HepG2 (cell line): ENCODE results near the gene TFAP2C. TPM values are rescaled to one million over a fixed set of nuclear protein-coding genes. Genes with fewer than 3 reads are reported as not detected.

Source experiments
- ATAC-seq: fragments of 200-7000 bp; cut with Tn5 transposase; 3 replicates; pipeline ENCODE4 v1.9.1; 2020; ENCODE audit warnings: mild to moderate bottlenecking, moderate library complexity
- BruUV-seq: library from RNA; stranded (reverse); fragments of 400-500 nt; replicated peaks from 2 replicates; lab custom pipeline; 2021; lab: Mats Ljungman, UMichigan
- CTCF ChIA-PET: fragments of 300-600 bp; formaldehyde crosslinking; extraction: SDS; loops from one replicate; lab custom pipeline; 2021; ENCODE audit warnings: low total read pairs, inconsistent platforms, low intra/inter-chr PET ratio; lab: Yijun Ruan, JAX
- POLR2A ChIA-PET: fragments of 350-600 bp; sonication (Branson Sonifier 250); formaldehyde crosslinking; loops from one replicate; lab custom pipeline; 2020; ENCODE audit warnings: antibody characterized with exemption, inconsistent platforms; lab: Yijun Ruan, JAX
- DNase-seq: peaks from one replicate; pipeline ENCODE4 v3.0.0-alpha.2; 2015; ENCODE audit warnings: low spot score
- FAIRE-seq: peaks from 3 replicates; lab custom pipeline; 2011; peaks lifted over from hg19 to GRCh38; lab: Jason Lieb, UNC
- H2AFZ ChIP-seq: one replicate; pipeline ENCODE4 v1.6.1; 2011; ENCODE audit warnings: low read length, inconsistent platforms
- H3K27ac ChIP-seq: fragments of 300-600 bp; 3 replicates; pipeline ENCODE4 v1.8.0; 2011; ENCODE audit warnings: mixed run types, mild to moderate bottlenecking, mixed read lengths, low read length, inconsistent platforms; ENCODE audit not compliant: insufficient read depth; ENCODE audit errors: extremely low read length
- H3K27me3 ChIP-seq, 2 experiments: fragments of 200-600 bp in 1 of 2; 2 replicates in 1 of 2; 3 replicates in 1 of 2; pipeline versions ENCODE4 v1.6.0 to v1.8.0; 2011; ENCODE audit warnings: low read length in 2 of 2, mild to moderate bottlenecking in 2 of 2, moderate library complexity in 2 of 2, inconsistent platforms in 1 of 2; ENCODE audit not compliant: insufficient read depth in 2 of 2, control insufficient read depth in 1 of 2
- H3K36me3 ChIP-seq, 2 experiments: fragments of 200-600 bp in 1 of 2; replicated peaks in 1 of 2; 2 replicates in 1 of 2; 3 replicates in 1 of 2; pipeline versions ENCODE4 v1.5.1 to v1.8.0; 2011; ENCODE audit warnings: low read length in 2 of 2, inconsistent platforms in 1 of 2; ENCODE audit not compliant: insufficient read depth in 2 of 2, control insufficient read depth in 1 of 2
- H3K4me1 ChIP-seq: 2 replicates; pipeline ENCODE4 v1.5.1; 2012; ENCODE audit warnings: low read length, inconsistent platforms; ENCODE audit not compliant: insufficient read depth
- H3K4me2 ChIP-seq: 2 replicates; pipeline ENCODE4 v1.6.0; 2011; ENCODE audit warnings: low read depth, low read length, inconsistent platforms
- H3K4me3 ChIP-seq, 3 experiments: fragments of 200-600 bp in 1 of 3; sonication (generic), shearing (Covaris generic) in 1 of 3; replicated peaks in 1 of 3; 2 replicates each; pipeline ENCODE4 v1.5.1; 2011 to 2016; ENCODE audit warnings: low read length in 3 of 3, inconsistent platforms in 2 of 3, low read depth in 2 of 3, mild to moderate bottlenecking in 2 of 3, control low read depth in 1 of 3, mixed read lengths in 1 of 3; ENCODE audit not compliant: insufficient read depth in 1 of 3
- H3K79me2 ChIP-seq: one replicate; pipeline ENCODE4 v1.6.1; 2011; ENCODE audit warnings: low read length, inconsistent platforms; ENCODE audit not compliant: insufficient read depth
- H3K9ac ChIP-seq: 2 replicates; pipeline ENCODE4 v1.6.0; 2011; ENCODE audit warnings: mild to moderate bottlenecking, low read depth, low read length, inconsistent platforms; ENCODE audit not compliant: insufficient read depth
- H3K9me3 ChIP-seq: 2 replicates; pipeline ENCODE4 v1.5.1; 2012; ENCODE audit warnings: mild to moderate bottlenecking, low read length
- H4K20me1 ChIP-seq: 2 replicates; pipeline ENCODE4 v1.6.0; 2011; ENCODE audit warnings: inconsistent platforms, mild to moderate bottlenecking, low read length, moderate library complexity; ENCODE audit not compliant: insufficient read depth
- CEBPB ChIP-seq: IDR thresholded peaks from 2 replicates; pipeline ENCODE4 v1.6.1; 2011; ENCODE audit warnings: low read depth, low read length, improper control_type of control experiment, borderline replicate concordance
- GTF3A ChIP-seq: sonication (generic); formaldehyde crosslinking; conservative IDR thresholded peaks from 2 replicates; pipeline ENCODE4 v1.4.0; 2020; ENCODE audit warnings: mild to moderate bottlenecking, missing genetic modification reagents
- MTA3 ChIP-seq: sonication (generic); formaldehyde crosslinking; IDR thresholded peaks from 2 replicates; pipeline ENCODE4 v1.4.0; 2020; ENCODE audit warnings: missing genetic modification reagents
- MYC ChIP-seq: sonication (generic); formaldehyde crosslinking; IDR thresholded peaks from 2 replicates; pipeline ENCODE4 v1.9.0; 2021; ENCODE audit warnings: missing genetic modification reagents, borderline replicate concordance
- ZNF101 ChIP-seq: sonication (generic); formaldehyde crosslinking; IDR thresholded peaks from 2 replicates; pipeline ENCODE4 v1.4.0; 2020; ENCODE audit warnings: mild to moderate bottlenecking, low read depth, missing genetic modification reagents, borderline replicate concordance
- WGBS: methylation state at CpG from one replicate; pipeline ENCODE4 v1.1.6; 2017; ENCODE audit warnings: low lambda C conversion rate; 5-methylcytosine and 5-hydroxymethylcytosine counted together
- in situ Hi-C: cut with HindIII; loops from 2 replicates; pipeline ENCODE4 v1.10.0; 2017; ENCODE audit warnings: low pct_unique_long_range_greater_than_20kb; ENCODE audit not compliant: extremely low pct_ligation_motif_present
- intact Hi-C: fragments of 100-400 bp; cut with micrococcal nuclease; formaldehyde crosslinking; loops from one replicate; pipeline ENCODE4 v1.10.0; 2022; ENCODE audit not compliant: unreplicated experiment
- polyA plus RNA-seq, 8 experiments: library from polyadenylated mRNA; depleted of rRNA in 3 of 8; stranded (reverse) in 7 of 8; unstranded in 1 of 8; fragments of >200 nt; fragmentation: Illumina TruSeq in 4 of 8; extraction: Trizol in 4 of 8; gene quantifications; 2 replicates each; pipeline versions ENCODE4 v1.2.1 to v1.2.3, GENCODE V29; 2011 to 2016; ENCODE audit warnings: low read depth in 4 of 8, missing spikeins in 1 of 8, mixed read lengths in 1 of 8; ENCODE audit not compliant: insufficient read depth in 1 of 8
- total RNA-seq, 5 experiments: library from RNA; depleted of rRNA; stranded (reverse); fragments of >200 nt; fragmentation: Illumina TruSeq; extraction: Trizol; gene quantifications; 2 replicates each; pipeline ENCODE4 v1.2.3, GENCODE V29; 2016; ENCODE audit warnings: low read depth in 1 of 5
- TF ChIP-seq, protein P1 (sequence below): sonication (generic); formaldehyde crosslinking; IDR thresholded peaks from 2 replicates; pipeline ENCODE4 v1.4.0; 2020; ENCODE audit warnings: missing genetic modification reagents, borderline replicate concordance

Gene TFAP2C
- total and polyA plus RNA-seq, 2 of the 13 experiments (the other 11 are each of a cell fraction or from before 2014, with no cell fraction given): not detected

DNA sequence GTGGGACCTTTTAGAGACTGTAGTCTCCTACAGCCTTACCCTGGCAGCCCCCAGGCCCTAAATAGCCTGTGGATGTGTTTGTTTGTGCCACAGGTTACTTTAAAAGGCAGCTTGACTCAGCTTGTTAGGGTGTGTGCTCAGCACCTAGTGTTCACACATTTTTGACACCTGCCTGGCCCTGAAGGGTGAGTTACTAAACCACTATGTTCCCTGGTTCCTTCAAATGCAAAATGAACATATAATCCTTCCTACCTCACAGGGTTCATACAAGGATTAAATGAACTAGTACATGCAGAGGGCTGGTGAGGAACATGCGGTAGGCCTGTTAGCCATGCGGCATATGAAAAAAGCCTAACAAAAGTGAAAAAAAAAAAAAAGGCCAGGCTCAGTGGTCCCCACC lies 14.9 kb upstream of the TFAP2C start:
- no peak overlapping the region for H3K27ac ChIP-seq
- H3K4me3 ChIP-seq: no peak overlapping the region
- H3K36me3 ChIP-seq: no peaks in the 10 kb centered on the region
- H2AFZ ChIP-seq: no peak overlapping the region
- TF ChIP-seq ZNF101 (CRISPR knock-in tag) (no peak), MTA3 (CRISPR knock-in tag) (no peak), CEBPB (no peak), MYC (CRISPR knock-in tag) (no peak), GTF3A (CRISPR knock-in tag) (no peak)
- TF ChIP-seq, protein P1, sequence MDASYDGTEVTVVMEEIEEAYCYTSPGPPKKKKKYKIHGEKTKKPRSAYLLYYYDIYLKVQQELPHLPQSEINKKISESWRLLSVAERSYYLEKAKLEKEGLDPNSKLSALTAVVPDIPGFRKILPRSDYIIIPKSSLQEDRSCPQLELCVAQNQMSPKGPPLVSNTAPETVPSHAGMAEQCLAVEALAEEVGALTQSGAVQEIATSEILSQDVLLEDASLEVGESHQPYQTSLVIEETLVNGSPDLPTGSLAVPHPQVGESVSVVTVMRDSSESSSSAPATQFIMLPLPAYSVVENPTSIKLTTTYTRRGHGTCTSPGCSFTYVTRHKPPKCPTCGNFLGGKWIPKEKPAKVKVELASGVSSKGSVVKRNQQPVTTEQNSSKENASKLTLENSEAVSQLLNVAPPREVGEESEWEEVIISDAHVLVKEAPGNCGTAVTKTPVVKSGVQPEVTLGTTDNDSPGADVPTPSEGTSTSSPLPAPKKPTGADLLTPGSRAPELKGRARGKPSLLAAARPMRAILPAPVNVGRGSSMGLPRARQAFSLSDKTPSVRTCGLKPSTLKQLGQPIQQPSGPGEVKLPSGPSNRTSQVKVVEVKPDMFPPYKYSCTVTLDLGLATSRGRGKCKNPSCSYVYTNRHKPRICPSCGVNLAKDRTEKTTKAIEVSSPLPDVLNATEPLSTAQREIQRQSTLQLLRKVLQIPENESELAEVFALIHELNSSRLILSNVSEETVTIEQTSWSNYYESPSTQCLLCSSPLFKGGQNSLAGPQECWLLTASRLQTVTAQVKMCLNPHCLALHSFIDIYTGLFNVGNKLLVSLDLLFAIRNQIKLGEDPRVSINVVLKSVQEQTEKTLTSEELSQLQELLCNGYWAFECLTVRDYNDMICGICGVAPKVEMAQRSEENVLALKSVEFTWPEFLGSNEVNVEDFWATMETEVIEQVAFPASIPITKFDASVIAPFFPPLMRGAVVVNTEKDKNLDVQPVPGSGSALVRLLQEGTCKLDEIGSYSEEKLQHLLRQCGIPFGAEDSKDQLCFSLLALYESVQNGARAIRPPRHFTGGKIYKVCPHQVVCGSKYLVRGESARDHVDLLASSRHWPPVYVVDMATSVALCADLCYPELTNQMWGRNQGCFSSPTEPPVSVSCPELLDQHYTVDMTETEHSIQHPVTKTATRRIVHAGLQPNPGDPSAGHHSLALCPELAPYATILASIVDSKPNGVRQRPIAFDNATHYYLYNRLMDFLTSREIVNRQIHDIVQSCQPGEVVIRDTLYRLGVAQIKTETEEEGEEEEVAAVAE: no peak
- in situ Hi-C loops: no loop called here
- no peaks in the 10 kb centered on the region for H3K79me2 ChIP-seq
- ChIA-PET POLR2A (no interaction called here), CTCF (no interaction called here)
- H3K4me2 ChIP-seq: no peak overlapping the region
- no peaks in the 10 kb centered on the region for H3K4me1 ChIP-seq
- H4K20me1 ChIP-seq: no peaks in the 10 kb centered on the region
- no peaks in the 10 kb centered on the region for H3K9me3 ChIP-seq
- no TSS peak for BruUV-seq
- DNase-seq (no peak), ATAC-seq (no peak), FAIRE-seq (no peak)
- 97% methylated on average over 2 of the region's 2 CpGs for WGBS
- intact Hi-C loops: no loop called here
- H3K27me3 ChIP-seq: peaks cover 2 to 16% of the 10 kb centered on the region in 2 experiments; a peak in 2 of 5 replicates
- no peak overlapping the region for H3K9ac ChIP-seq
